ENCODE results near the gene SDHA.
"Not testable (repeated sequence)": the region's sequence is repeated elsewhere in the genome, so short reads cannot be mapped to it uniquely, and the experiment has no call there.

GRCh38 chr5:215256-215655, 2.9 kb upstream of the SDHA start:
- not testable (repeated sequence) for TF ChIP-seq CTCF, POLR2A (IDR thresholded peaks at IDR 0.05)
